Epithelial cell of proximal tubule (primary cell): ENCODE results near the gene NLRP1. TPM values are rescaled to one million over a fixed set of nuclear protein-coding genes. Genes with fewer than 3 reads are reported as not detected.
A peak's percentile ranks its signal among the peaks of the same experiment; 100 is the strongest.

Source experiments
- DNase-seq: peaks from one replicate; pipeline ENCODE4 v3.0.0-alpha.2; 2011; ENCODE audit warnings: low read depth
- H3K4me3 ChIP-seq: 2 replicates; pipeline ENCODE4 v1.5.1; 2011; ENCODE audit warnings: low read depth, mild to moderate bottlenecking, low read length
- CTCF ChIP-seq: conservative IDR thresholded peaks from 2 replicates; pipeline ENCODE4 v1.5.1; 2012; ENCODE audit warnings: low read depth, mild to moderate bottlenecking, low read length
- total RNA-seq: library from RNA; depleted of rRNA; stranded (reverse); fragments of >200 nt; gene quantifications from 2 replicates; pipeline ENCODE4 v1.2.3, GENCODE V29; 2015

The NLRP1 gene
- total RNA-seq, 1 donor from 2014 or later: 12.7 TPM

- no peak overlapping the region for H3K4me3 ChIP-seq
- peak; percentile 55 for TF ChIP-seq CTCF
- DNase-seq: no peak
Measured at GRCh38 chr17:5592382-5592781, 8.1 kb upstream of the NLRP1 start.

GRCh38 chr17:5591966-5592365 is 7.7 kb upstream of the NLRP1 start:
- no peak for DNase-seq
- H3K4me3 ChIP-seq: no peak overlapping the region
- TF ChIP-seq CTCF: no peak

GRCh38 chr17:5588584-5588983 is 4.3 kb upstream of the NLRP1 start:
- no peak overlapping the region for H3K4me3 ChIP-seq
- DNase-seq: no peak
- no peak for TF ChIP-seq CTCF

GRCh38 chr17:5587438-5588032 is 3.2 kb upstream of the NLRP1 start:
- no peak for DNase-seq
- TF ChIP-seq CTCF: peak; percentile 95
- H3K4me3 ChIP-seq: no peak overlapping the region

- no peak for TF ChIP-seq CTCF
- DNase-seq: no peak
- H3K4me3 ChIP-seq: no peak overlapping the region
Measured at GRCh38 chr17:5585836-5586521, 1.7 kb upstream of the NLRP1 start.

- no peak for TF ChIP-seq CTCF
- no peak for DNase-seq
- no peak overlapping the region for H3K4me3 ChIP-seq
Measured at GRCh38 chr17:5585287-5585794, 1.0 kb upstream of the NLRP1 start.
